ENCODE results near the gene TMPRSS3.

TMPRSS3 gene

GRCh38 chr21:42336054-42336453, 59.8 kb downstream of the TMPRSS3 start:
- no peak for DNase-seq (ENCODE audit: low read depth)
- TF ChIP-seq CTCF (conservative IDR thresholded peaks at IDR 0.05; ENCODE audit: low read length) = no peak
- no peak overlapping the region for H3K4me3 ChIP-seq (ENCODE audit: low read length)

GRCh38 chr21:42332557-42333317, 63.1 kb downstream of the TMPRSS3 start:
- no peak overlapping the region for H3K4me3 ChIP-seq (ENCODE audit: low read length)
- TF ChIP-seq CTCF (conservative IDR thresholded peaks at IDR 0.05; ENCODE audit: low read length) = no peak
- no peak for DNase-seq (ENCODE audit: low read depth)

GRCh38 chr21:42331660-42332059, 64.2 kb downstream of the TMPRSS3 start:
- DNase-seq (ENCODE audit: low read depth) = no peak
- H3K4me3 ChIP-seq (ENCODE audit: low read length) = no peak overlapping the region
- TF ChIP-seq CTCF (conservative IDR thresholded peaks at IDR 0.05; ENCODE audit: low read length) = no peak

GRCh38 chr21:42330380-42331371, 65.2 kb downstream of the TMPRSS3 start:
- no peak overlapping the region for H3K4me3 ChIP-seq (ENCODE audit: low read length)
- no peak for TF ChIP-seq CTCF (conservative IDR thresholded peaks at IDR 0.05; ENCODE audit: low read length)
- DNase-seq (ENCODE audit: low read depth) = no peak

- TF ChIP-seq CTCF (conservative IDR thresholded peaks at IDR 0.05; ENCODE audit: low read length) = no peak
- DNase-seq (ENCODE audit: low read depth) = no peak
- H3K4me3 ChIP-seq (ENCODE audit: low read length) = no peak overlapping the region
These were observed 71.0 kb downstream of the TMPRSS3 start for GRCh38 chr21:42324896-42325295.

Data from AG10803 (cell line).